ENCODE data around the gene AGAP1. TPM values are rescaled to one million over a fixed set of nuclear protein-coding genes. Genes with fewer than 3 reads are reported as not detected.

AGAP1 gene
- total RNA-seq, 1 donor from 2014 or later, result 46.3 TPM

GRCh38 chr2:235989591-235989990, 495.7 kb downstream of the AGAP1 start:
- H3K36me3 Mint-ChIP-seq, result peaks cover 15% of the 10 kb centered on the region
- H3K27me3 Mint-ChIP-seq, result no peaks in the 10 kb centered on the region
- H3K27ac Mint-ChIP-seq, result no peak overlapping the region
- TF ChIP-seq CTCF (conservative IDR thresholded peaks at IDR 0.05), result no peak
- no peaks in the 10 kb centered on the region for H3K4me1 Mint-ChIP-seq (ENCODE audit: unreplicated experiment)
- H3K4me3 Mint-ChIP-seq, result no peak overlapping the region
- DNase-seq (ENCODE audit: extremely low spot score, unreplicated experiment), result no peak
- H3K9me3 Mint-ChIP-seq, result no peaks in the 10 kb centered on the region

- Mint-ChIP-seq H3K4me1 (ENCODE audit: unreplicated experiment) (no peaks in the 10 kb centered on the region), H3K36me3 (peaks cover 8% of the 10 kb centered on the region), H3K27ac (no peak overlapping the region), H3K27me3 (no peaks in the 10 kb centered on the region), H3K4me3 (no peak overlapping the region), H3K9me3 (no peaks in the 10 kb centered on the region)
- no peak for DNase-seq (ENCODE audit: extremely low spot score, unreplicated experiment)
- TF ChIP-seq CTCF (conservative IDR thresholded peaks at IDR 0.05), result no peak
Measured at GRCh38 chr2:235990344-235990743, 496.5 kb downstream of the AGAP1 start.

- Mint-ChIP-seq H3K36me3 (peaks cover 14% of the 10 kb centered on the region), H3K4me1 (ENCODE audit: unreplicated experiment) (no peaks in the 10 kb centered on the region), H3K27me3 (no peaks in the 10 kb centered on the region), H3K27ac (no peak overlapping the region), H3K9me3 (no peaks in the 10 kb centered on the region), H3K4me3 (no peak overlapping the region)
- TF ChIP-seq CTCF (conservative IDR thresholded peaks at IDR 0.05), result no peak
- no peak for DNase-seq (ENCODE audit: extremely low spot score, unreplicated experiment)
Measured at GRCh38 chr2:235992024-235992423, 498.2 kb downstream of the AGAP1 start.

- no peak for DNase-seq (ENCODE audit: extremely low spot score, unreplicated experiment)
- peaks cover 9% of the 10 kb centered on the region for H3K36me3 Mint-ChIP-seq
- no peak overlapping the region for H3K4me3 Mint-ChIP-seq
- no peaks in the 10 kb centered on the region for H3K9me3 Mint-ChIP-seq
- H3K27me3 Mint-ChIP-seq, result no peaks in the 10 kb centered on the region
- H3K4me1 Mint-ChIP-seq (ENCODE audit: unreplicated experiment), result no peaks in the 10 kb centered on the region
- no peak overlapping the region for H3K27ac Mint-ChIP-seq
- no peak for TF ChIP-seq CTCF (conservative IDR thresholded peaks at IDR 0.05)
Measured at GRCh38 chr2:235996419-235996818, 502.6 kb downstream of the AGAP1 start.

GRCh38 chr2:235999011-235999410, 505.2 kb downstream of the AGAP1 start:
- DNase-seq (ENCODE audit: extremely low spot score, unreplicated experiment), result no peak
- Mint-ChIP-seq H3K9me3 (no peaks in the 10 kb centered on the region), H3K27me3 (no peaks in the 10 kb centered on the region), H3K4me3 (no peak overlapping the region), H3K27ac (no peak overlapping the region), H3K36me3 (peaks cover 14% of the 10 kb centered on the region), H3K4me1 (ENCODE audit: unreplicated experiment) (no peaks in the 10 kb centered on the region)
- TF ChIP-seq CTCF (conservative IDR thresholded peaks at IDR 0.05), result no peak

All from type B pancreatic cell (in vitro differentiated cells).